NCI-H1105 (cell line): ENCODE results near the gene ITPR3.
"Not testable (repeated sequence)": the region's sequence is repeated elsewhere in the genome, so short reads cannot be mapped to it uniquely, and the experiment has no call there.

ENCODE experiments used
- DNase-seq: peaks from one replicate; lab custom pipeline; 2025; lab: John Stamatoyannopoulos, UW

The ITPR3 gene

DNA sequence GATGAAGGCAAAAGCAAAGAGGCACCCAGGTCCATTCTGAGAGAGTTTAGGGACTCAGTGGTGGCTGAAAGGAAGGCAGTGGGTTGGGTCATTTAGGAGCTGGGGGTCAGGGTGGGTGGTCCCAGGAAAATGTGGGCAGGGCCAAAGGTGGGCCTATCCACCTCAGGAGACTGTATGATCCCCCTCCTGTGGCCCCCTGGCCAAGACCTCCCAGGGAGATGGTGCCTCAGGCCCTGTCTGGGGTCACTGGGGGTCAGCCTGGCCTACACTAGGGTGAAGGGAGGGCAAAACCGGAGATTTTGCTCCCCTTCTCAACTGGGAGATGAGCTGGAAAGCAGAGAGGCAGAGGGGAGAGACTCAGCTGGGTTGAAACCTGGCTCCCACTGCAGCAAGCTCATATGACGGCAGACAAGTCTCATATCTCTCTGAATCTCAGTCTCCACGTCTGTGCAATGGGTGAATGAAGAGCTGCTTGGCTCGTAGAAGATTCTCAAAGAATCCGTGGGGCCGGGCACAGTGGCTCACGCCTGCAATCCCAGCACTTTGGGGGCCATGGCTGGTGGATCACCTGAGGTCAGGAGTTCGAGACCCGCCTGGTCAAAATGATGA is 29.6 kb upstream of the ITPR3 start:
- no peak for DNase-seq

DNA sequence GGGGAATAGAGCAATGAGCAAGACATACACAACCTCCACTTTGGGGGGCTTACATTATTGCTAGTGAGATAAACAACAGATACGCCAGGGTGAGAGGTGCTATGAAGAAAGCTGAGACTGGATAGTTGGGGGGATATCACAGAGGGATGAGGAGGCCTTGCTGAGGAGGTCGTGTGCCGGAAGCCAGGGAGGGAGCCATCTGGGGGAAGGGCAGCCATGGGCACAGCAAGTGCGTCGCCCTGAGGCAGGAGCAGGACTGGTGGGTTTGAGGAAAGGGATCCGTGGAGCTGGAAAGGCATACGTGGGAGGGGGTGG is 28.9 kb upstream of the ITPR3 start:
- DNase-seq: no peak

DNA sequence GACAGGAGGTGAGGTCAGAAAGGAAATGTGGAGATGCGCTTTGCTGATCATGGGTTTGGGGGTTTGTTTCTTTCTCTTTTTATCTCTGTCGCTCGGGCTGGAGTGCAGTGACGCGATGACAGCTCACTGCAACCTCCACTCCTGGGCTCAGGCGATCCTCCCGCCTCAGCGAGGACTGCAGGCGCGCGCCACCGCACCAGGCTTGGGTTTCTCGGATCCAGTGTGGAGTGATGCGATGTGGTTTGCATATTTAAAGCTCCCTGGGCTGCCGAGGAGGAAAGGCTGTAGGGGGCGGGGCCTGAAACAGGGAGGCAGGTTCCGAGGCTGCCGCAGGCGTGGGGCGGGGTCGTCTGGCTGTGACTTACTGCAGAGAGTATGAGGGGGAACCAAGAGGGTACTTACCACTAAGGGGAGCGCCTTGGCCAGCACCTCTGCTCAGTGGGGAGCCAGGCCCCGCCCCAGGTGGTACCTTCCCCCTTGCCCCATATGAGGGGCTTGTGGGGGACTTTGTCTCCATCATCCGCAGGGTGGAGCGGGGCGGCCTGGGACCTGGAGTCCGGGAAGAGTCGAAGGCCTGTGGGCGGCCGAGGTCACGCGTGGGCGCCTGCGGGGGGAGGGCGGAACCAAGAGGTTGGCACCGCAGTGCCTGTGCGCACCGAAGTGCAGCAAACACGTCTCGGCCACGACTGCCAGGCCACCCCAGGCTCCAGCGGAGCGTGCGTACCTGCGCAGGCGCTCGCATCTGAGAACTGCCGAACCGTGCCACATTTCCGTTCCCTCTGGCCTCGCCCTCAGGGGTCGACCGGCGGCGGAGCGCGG is 28.3 kb upstream of the ITPR3 start:
- no peak for DNase-seq

DNA sequence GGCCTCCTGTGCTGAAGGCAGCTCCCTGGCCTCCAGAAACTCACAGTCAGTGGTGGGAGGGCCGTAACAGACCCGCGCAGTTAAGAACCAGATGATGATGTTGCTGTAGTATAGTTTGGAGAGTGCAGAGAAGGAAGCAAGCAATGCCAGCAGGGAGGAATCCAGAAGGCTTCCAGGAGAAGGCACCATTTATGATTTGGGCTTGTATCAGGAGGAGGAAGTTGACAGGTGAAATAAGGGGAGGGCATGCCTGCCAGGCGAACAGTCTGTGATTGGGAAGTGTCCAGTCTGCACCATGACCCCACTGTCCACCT is 27.8 kb upstream of the ITPR3 start:
- no peak for DNase-seq

DNA sequence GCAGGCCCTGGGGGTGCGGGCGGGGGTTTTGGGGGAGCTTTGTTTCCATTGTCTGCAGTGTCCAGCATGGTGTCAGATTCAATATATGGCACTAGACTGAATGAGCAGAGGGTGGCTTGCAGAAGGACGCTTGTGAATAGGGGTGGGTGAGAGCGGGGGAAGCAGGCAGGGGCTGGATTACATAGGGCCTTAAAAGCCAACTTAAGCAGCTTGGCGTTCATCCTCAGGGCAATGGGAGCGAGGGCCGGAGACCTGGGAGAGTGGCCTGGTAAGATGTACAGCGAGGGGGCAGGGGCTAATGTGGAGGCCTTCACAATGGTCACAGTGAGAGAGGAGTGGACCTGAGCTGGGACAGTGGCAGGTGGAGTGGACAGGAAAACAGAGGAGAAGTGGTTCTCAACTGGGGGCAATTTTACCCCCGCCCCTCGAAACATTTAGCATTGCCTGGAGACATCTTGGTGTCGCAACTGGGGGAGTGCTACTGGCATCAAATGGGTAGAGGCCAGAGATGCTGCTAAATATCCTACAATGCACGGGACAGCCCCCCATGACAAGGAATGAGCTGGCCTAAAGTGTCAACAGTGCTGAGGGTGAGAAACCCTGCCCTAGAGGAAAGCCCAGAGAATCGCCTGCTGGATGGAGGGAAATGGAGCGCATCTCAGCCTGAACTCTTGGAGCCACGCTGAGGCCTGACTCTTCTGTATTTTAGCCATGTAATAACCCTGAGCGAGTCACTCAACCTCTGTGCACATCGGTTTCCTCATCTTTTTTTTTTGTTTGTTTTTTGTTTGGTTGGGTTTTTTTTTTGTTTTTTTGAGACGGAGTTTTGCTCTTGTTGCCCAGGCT is 25.9 kb upstream of the ITPR3 start:
- no peak for DNase-seq

DNA sequence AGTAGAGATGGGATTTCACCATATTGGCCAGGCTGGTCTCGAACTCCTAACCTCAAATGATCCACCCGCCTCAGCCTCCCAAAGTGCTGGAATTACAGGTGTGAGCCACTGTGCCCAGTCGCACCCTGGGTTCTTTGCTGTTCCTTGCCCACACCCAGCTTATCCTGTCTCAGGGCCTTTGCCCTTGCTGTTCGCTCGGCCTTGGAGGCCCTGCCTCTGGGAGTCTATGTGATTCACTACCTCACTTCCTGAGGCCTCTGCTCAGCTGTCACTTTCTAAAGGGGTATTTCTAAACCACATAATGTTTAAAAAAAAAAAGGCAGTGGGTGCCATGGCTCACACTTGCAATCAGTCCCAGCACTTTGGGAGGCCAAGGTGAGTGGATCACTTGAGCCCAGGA is 24.2 kb upstream of the ITPR3 start:
- DNase-seq: not testable (repeated sequence)

DNA sequence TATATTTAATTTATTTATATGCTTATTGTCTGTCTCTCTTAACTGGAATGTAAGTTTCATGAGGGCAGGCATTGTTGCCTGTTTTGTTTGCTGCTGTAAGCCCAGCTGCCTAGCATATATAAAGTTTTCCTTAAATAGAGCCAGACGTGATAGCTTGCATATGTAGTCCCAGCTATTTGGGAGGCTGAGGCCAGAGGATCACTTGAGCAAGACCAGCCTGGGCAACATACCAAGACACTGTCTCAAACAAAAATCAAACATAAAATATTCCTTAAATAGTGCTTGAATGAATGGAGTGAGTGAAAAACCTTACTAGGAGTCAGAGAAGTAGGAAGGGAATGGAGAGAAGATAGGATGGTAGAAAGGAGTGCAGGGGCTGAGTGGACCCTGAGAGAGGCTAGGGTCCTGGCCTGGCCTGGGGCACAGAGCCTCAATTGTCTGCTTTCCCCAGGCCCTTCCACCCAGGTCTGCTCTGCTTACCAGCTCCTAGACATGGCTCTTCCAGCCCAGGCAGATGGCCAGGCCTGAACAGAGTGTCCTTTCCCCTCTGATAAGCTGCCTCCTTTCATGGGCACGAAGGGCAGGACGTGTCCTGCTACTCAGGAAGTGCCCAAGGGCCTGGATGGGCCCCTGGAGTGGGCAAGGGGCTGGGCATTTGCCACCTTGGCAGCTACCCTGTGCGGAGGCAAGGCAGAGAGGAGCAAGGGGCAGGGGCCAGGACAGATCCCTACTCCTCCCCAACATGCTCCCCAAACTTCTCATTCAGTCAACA is 23.4 kb upstream of the ITPR3 start:
- DNase-seq: no peak

DNA sequence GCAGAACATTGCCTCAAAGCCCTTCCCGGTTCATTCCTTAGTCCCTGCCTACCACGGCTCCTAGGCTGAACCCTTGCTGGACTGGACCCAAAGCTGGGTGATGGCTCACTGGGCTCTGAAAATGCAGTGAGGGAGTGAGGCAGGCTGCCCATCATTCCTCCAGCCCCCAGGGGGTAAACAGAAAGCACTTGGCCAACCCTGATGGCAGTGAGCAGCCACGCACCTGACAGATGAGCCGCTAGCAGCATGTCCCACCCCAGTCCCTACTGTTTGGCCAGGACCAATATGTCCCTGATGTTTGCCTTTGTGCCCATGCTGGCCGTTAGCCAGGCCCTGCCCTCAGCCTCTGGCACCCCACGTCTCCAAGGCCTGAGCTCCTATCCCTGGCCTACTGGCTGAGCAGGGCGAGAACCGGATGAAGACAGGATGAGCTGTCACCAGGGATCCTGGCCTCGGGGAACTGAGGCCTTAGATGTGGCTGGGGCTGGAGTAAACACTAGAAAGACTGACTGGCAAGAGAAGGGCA is 21.6 kb upstream of the ITPR3 start:
- no peak for DNase-seq

DNA sequence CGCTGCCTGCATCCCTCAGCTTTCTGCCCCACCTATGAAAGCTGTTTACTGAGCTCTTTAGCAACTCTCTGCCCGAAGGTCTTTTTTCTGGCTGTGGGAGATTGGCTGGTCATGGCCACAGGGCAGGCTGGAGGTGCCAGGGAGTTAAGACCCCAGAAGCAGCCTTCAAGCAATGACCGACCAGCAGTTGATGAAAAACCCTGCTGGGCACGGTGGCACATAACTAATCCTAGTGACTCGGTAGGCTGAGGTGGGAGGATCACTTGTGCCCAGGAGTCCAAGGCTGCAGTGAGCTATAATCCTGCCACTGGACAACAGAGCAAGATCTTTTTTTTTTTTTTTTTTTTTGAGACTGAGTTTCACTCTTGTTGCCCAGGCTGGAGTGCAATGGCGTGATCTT is 20.4 kb upstream of the ITPR3 start:
- DNase-seq: no peak

DNA sequence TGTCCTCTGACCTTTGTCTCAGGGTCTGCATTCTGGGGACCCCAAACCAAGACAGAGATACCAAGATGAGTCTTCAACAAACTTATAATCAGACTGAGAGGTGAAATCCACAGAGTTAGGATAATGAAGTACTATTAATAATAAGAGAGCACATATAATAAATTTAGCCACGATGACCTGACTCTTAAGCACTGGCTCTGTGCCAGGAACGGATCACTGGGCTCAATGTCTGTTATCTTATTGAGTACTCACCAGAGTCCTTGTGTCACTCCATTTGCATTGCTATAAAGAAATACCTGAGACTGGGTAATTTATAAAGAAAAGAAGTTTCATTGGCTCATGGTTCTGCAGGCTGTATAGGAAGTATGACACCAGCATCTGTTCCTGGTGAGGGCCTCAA is 18.9 kb upstream of the ITPR3 start:
- no peak for DNase-seq

DNA sequence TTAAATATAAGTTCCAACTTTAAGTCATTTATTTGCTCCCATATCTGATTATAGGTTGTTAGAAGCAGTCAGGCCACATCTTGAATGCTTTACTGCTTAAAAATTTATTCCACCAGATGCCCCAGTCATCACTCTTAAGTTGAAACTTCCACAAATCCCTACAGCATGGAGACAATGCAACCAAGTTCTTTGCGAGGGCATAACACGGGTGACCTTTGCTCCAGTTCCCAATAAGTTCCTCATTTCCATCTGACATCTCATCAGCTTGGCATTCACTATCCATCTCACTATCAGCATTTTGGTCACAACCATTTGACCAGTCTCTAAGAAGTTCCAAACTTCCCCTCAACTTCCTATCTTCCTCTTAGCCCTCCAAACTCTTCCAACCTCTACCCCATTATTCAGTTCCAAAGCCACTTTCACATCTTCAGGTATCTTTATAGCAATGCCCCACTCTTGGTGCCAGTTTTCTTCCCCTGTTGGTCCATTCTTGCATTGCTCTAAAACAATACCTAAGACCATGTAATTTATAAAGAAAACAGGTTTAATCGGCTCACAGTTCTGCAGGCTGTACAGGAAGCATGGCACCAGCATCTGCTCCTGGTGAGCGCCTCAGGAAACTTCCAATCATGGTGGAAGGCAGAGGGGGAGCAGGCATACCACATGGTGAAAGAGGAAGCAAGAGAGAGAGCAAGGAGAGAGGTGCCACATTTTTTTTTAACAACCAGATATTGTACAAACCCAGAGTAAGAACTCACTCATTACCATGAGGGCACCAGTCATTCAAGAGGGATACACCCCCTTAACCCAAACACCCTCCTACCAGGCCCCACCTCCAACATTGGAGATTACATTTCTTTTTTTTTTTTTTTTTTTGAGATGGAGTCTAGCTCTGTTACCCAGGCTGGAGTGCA is 15.9 kb upstream of the ITPR3 start:
- no peak for DNase-seq

DNA sequence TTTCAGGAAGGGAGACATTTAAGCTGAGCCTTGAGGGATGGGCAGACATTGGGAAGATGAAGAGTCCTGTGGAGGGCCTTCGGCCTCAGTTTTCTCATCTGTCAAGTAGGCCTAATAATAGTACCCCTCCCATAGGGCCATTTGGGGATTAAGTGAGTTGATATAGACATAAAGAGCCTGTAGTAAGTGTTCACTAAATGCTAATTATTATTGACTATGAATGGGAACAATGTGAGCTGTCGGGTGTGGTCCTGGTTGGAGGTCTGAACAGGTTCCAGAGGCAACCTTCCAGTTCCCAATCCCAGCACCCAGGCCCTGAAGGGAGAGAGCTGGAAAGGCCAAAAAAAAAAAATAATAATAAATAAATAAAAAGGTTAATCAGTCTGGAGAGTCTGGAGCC is 14.5 kb upstream of the ITPR3 start:
- no peak for DNase-seq

DNA sequence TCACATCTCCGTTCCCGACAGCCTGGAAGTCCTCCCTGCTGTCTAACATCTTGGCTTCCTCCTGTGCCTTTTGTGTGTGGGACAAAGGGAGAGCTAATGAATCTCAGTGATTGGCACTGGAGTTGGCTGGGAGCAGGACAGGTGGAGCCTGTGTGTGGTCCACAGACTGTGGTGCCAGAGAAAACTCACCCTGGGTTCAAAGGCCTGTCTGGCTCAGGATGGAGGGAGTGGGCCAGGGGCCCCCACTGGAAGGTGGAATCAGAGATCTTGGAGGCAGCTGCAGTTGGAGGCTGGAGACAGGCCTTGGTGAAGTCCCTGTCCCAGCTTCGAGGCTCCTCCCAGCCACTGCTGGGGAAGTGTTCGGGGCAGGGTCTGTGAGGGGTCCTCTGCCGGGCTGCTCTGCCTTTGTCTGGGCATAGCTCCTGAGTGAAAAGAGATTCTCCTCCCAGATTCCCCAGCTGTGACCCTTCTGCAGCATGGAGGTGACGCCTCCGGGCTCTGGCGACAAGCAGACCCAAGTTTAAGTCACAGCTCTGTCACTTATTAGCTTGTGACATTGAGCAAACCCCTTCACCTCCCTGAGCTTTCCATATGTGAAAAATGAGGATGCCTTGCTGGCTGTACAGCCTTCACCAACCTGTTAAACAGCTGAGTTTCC is 13.9 kb upstream of the ITPR3 start:
- DNase-seq: no peak

DNA sequence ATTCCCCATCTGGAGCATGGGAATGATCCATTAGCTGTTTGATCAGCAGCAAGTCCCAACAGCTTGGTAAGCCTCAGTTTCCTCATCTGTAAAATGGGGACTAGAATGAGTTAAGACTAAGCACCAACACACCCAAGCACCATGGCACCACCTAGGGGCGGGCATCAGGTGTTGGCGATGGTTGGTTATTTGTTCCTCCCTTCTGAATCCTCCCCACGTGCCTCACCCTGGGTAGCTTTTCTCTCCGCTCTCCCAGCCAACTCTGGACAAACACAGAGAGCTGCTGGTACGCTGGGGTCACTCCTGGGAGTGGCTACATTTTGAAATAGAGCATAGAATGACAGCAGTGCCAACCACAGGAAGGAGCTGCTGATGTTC is 13.3 kb upstream of the ITPR3 start:
- no peak for DNase-seq

DNA sequence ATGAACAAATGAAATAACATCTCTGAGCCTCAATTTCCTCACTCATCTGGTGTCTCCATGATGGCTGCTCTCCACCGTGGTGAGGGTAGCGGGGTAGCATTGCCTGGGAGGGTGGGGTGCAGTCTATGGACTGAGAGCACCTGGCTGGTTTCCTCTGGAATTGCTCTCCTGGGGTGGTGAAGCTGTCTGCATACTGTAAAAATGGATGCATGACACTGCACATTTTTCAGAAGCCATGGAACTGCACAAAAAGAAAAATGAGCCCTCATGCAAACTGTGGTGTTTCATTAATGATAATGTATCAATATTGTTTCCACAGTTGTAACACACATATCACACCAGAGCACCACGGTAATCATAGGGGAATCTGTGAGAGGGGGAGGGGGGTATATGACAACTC is 12.1 kb upstream of the ITPR3 start:
- DNase-seq: no peak

DNA sequence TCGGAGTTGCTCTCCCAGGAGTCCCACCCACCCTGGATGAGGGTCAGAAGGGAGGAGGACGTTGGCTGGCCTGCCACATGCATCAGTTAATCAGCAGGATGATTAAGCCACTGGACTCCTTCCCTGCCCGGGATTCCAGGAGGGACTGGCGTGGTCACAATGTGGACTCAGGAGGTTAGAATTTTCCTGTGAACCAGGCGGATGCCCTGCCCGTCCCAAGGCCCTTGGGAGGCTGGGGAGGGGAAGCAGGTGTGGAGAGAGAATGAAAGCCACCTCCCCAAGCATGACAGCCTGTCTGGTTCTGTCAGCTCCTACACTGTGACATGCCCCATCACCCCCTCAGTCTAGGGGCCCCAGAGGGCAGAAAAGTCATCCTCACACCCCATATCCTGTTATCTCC is 11.6 kb upstream of the ITPR3 start:
- DNase-seq: no peak

DNA sequence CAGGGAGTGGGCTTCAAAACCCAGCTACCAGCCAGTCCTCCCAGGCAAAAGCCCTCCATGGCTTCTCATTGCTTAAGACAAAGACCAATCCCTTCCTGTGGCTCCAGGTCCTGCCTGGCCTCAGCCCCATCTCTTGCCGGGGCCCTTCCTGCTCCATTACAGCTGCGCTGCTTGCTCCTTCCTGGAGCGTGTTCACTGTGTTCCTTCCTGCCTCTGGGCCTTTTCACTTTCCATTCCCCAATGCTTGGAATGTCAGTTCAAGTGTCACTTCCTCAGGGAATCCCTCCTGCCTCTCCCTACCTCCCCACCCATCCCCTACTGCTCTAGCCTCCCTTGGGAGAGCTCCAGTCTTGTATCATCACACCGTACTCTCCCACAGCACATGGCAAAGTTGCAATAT is 11.1 kb upstream of the ITPR3 start:
- DNase-seq: no peak

DNA sequence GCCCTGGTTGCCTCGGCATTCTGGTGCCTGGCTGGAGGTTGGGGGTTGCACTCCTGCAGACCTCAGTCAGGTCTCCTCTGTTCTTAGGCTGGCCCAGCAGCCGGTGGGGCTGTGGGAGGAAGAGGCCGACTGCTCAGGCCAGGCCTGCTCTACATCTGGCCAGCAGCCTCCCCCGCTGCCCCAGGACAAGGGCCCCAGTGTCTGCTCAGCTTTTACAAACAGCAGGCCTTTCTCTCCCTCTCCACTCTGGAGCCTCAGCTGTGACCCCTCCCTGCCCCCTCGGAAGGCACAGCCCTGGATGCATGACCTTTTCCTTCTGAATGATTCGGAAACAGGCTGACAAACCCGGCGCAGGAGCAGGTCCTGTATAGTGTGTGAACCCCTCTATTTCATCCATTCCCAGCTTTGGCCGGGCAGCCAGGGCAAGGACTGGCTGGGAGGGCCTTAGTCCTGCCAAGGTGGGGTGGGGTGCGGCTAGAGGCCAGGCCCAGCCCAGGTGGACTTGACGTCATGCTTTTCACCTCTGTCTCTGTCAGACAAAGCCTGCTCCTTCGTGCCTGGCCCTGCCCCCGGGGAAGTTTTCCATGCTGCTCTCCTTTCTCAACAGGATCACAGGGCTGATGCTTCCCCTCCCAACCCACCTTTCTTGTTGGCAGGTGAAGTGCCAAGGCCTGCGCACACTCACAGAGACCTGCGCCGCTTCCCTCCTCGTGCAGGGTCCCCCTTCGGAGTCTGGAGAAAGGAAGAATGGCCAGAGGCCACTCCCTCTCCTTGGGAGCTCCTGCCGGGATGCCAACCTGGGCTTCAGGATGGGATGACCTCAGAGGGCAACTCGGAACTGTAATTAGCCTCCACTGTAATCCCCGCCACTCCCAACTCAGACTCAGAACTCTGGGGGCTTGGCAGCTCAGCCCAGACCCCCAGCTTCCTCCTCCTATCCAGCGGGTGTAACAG is 10.1 kb upstream of the ITPR3 start:
- no peak for DNase-seq

DNA sequence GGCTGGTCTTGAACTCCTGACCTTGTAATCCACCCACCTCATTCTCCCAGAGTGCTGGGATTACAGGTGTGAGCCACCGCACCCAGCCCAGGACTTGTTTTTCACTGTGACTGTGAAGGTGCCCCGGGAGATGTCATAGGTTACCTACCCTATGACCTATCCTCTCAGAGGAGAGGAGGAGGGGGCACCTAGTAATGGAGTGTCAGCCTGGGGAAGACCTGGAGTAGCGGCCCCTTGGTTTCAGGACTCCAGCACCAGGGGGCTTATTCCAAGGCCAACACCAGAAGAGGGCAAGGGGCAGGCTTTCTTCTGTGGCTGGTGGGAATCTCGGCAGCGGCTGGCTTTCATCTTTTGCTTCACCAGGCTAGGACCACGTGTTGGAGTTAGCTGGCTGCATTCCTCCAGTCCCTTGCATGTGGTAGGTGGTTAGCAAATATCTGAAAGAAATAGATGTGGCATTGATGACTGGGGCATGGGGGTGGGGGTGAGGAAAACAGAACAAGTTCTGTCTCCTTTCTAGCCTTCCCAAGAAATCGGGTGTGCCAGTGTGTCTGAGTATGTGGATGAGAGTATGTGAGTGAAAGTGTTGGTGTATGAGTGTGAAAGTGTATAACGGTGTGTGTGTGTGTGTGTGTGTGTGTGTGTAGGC is 7.9 kb upstream of the ITPR3 start:
- no peak for DNase-seq
